HL-60 (cell line): ENCODE results near the gene NUDT16.

Experiments
- DNase-seq, 2 experiments: peaks; one replicate each; pipeline ENCODE4 v3.0.0-alpha.2; 2010 to 2020; ENCODE audit warnings: low read depth in 1 of 2, low spot score in 1 of 2
- H3K27ac ChIP-seq: fragments of 250-450 bp; sonication (Bioruptor Pico); replicated peaks from 2 replicates; pipeline ENCODE4 v1.5.1; 2020; ENCODE audit warnings: mild to moderate bottlenecking, moderate library complexity
- H3K27me3 ChIP-seq: fragments of 250-450 bp; sonication (Bioruptor Pico); 2 replicates; pipeline ENCODE4 v1.5.1; 2021; ENCODE audit warnings: mild to moderate bottlenecking, moderate library complexity; ENCODE audit not compliant: insufficient read depth, poor library complexity, severe bottlenecking
- H3K4me3 ChIP-seq: replicated peaks from 2 replicates; pipeline ENCODE4 v1.5.1; 2011; ENCODE audit warnings: mild to moderate bottlenecking, control low read depth, low read length; ENCODE audit not compliant: insufficient read depth
- CTCF ChIP-seq: IDR thresholded peaks from one replicate; pipeline ENCODE4 v1.5.1; 2011; ENCODE audit warnings: low read length, control low read depth, inconsistent platforms; ENCODE audit not compliant: insufficient read depth
- GABPA ChIP-seq: IDR thresholded peaks from 2 replicates; pipeline ENCODE4 v1.6.1; 2012; ENCODE audit warnings: low read depth
- POLR2AphosphoS5 ChIP-seq: IDR thresholded peaks from 2 replicates; pipeline ENCODE4 v1.6.1; 2012; ENCODE audit warnings: low read depth
- REST ChIP-seq: IDR thresholded peaks from 2 replicates; pipeline ENCODE4 v1.6.1; 2012; ENCODE audit warnings: low read depth; ENCODE audit not compliant: insufficient replicate concordance
- SPI1 ChIP-seq: IDR thresholded peaks from 2 replicates; pipeline ENCODE4 v1.6.1; 2012; ENCODE audit warnings: low read depth, mild to moderate bottlenecking, borderline replicate concordance

The NUDT16 gene

DNA sequence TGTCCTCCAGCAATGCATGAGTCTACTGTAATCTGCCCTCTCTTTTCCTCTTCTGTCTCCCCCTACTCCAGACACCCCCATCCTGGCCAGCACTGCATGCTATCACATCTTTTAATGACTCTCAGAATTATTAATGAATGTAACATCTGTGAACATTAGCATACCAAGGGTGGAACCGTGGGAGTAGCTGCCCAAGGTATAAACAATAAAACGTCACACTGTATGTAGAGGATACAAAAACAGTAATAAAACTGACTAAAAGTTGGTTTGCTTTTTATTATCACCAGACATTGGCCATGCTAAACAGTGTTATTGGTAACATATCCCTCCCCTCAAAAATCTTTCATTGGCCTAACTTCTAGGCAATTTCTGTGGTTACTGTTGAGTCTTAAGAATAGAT, 24.7 kb downstream of the NUDT16 start:
- no peak for DNase-seq
- TF ChIP-seq GABPA, result no peak
- no peak for TF ChIP-seq CTCF
- no peak for TF ChIP-seq REST
- no peak for TF ChIP-seq POLR2AphosphoS5
- no peak for TF ChIP-seq SPI1
- no peak overlapping the region for H3K27ac ChIP-seq
- H3K4me3 ChIP-seq, result no peak overlapping the region
- H3K27me3 ChIP-seq, result no peaks in the 10 kb centered on the region

DNA sequence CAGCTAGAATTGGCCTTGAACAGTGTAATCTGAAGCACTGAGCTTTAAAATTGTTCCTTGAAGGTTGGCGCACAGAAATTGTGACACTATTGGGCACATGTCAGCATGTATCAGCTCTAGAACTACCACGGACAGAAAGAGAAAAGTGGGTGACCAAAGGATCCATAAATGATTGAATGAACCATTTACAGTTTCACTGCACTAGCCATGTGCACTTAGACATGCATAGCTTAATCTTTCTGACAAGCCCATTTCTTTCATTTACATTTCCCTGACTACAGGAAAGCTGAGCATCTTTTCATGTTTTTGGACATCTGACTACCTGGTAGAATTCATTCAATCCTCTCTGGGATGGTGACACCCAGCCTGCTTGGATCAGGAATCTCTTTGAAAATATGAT, 36.2 kb downstream of the NUDT16 start:
- H3K4me3 ChIP-seq, result no peak overlapping the region
- no peak for DNase-seq
- H3K27ac ChIP-seq, result no peak overlapping the region
- TF ChIP-seq POLR2AphosphoS5 (no peak), GABPA (no peak)
- no peaks in the 10 kb centered on the region for H3K27me3 ChIP-seq

DNA sequence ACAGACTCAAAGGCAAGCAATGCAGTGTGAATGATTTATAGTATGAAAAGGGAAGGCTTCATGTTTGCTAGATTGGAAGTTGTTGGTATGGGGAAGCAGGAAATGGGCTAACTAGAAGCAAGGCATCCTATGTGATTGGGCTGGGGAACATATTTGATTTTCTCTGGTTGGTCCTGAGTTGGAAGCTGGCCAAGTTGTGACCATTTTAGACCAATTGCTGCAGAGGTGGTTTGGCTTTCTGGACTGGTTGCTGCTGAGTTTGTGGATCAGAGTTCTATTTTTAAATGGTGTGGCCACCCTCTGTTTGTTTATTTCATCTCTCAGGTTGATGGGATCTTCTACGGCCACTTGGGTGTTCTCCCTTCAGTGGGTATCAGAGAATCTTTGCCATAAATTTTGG, 39.7 kb downstream of the NUDT16 start:
- TF ChIP-seq CTCF (no peak), GABPA (no peak), SPI1 (no peak), POLR2AphosphoS5 (no peak), REST (no peak)
- no peak for DNase-seq
- H3K27ac ChIP-seq, result no peak overlapping the region
- no peaks in the 10 kb centered on the region for H3K27me3 ChIP-seq
- no peak overlapping the region for H3K4me3 ChIP-seq

GRCh38 chr3:131421957-131422498, 40.5 kb downstream of the NUDT16 start:
- TF ChIP-seq CTCF (no peak), GABPA (no peak), POLR2AphosphoS5 (no peak), REST (no peak), SPI1 (no peak)
- Histone ChIP-seq H3K27ac (no peak overlapping the region), H3K4me3 (no peak overlapping the region), H3K27me3 (no peaks in the 10 kb centered on the region)
- no peak for DNase-seq
